HG03521 (cell line): ENCODE results near the gene PLPP3.
"Not testable (repeated sequence)": the region's sequence is repeated elsewhere in the genome, so short reads cannot be mapped to it uniquely, and the experiment has no call there.

ENCODE experiments used
- ATAC-seq: cut with Tn5 transposase; IDR thresholded peaks from one replicate; pipeline ENCODE4 v1.9.1; 2021; ENCODE audit warnings: mild to moderate bottlenecking, moderate library complexity; ENCODE audit not compliant: unreplicated experiment

Gene PLPP3

GRCh38 chr1:56578963-56579875, at the start of gene PLPP3:
Gene PLPP3 (minus strand): TSS chr1:56579563. CDS start chr1:56579016, 547 bp downstream.
- no peak for ATAC-seq

- no peak for ATAC-seq
Observed at GRCh38 chr1:56627636-56628039, 48.3 kb upstream of the PLPP3 start.

DNA sequence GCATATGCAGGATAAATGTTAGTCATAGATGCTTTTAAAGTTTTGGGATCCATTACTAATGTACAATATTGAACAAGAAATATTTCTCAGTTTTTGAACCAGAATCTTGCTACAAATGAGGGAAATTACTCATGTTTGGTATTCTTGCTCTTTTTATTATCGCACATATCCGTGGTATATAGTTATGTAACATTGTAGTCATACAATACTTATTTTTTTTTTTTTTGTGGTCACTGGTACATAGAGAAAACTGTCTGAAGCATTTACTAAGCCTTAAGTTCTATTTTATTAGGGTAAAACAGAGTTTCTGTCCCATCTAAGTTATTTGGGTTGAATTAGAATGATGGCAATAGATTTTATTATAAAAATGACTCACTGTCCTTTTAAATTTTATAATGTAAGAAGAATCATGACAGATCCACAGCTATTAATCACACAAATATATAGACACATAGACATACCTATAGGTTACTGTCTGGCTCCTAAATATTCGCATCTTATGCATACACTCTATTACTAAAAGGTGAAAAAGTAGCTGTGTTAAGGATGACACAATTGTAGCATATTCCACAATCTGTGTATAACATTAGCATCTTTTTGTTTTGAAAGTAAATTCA, 47.8 kb upstream of the PLPP3 start:
- no peak for ATAC-seq

- no peak for ATAC-seq
Observed at GRCh38 chr1:56626546-56626945, 47.2 kb upstream of the PLPP3 start.

DNA sequence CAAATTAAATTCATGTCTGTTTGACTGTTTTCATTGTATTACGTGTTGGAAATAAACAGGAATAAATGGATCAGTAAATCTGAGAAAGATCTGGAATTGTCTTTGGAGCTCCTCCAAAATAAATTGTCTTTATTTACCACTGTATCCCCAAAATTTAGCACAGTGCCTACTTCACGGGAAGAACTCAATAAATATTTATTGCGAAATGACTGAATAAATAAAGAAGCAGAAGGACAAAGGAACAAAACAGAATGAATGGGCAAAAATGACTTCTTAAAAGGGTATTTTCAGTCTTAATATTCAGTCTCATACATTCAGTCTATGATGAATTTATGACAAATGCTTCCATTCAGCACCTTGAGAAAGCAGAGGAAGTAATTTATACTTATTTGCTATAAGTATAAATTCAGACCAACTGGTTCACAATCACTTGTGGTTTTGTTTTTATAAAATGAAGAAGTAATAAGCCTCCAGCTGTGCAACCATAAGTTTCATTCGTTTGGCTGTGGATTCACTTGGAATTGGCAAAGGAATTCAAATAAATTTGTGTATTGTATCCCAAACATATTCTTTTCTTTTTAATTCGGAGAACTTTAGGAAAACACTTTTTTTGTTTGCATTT, 46.6 kb upstream of the PLPP3 start:
- no peak for ATAC-seq

- no peak for ATAC-seq
Observed at GRCh38 chr1:56617141-56617540, 37.8 kb upstream of the PLPP3 start.

DNA sequence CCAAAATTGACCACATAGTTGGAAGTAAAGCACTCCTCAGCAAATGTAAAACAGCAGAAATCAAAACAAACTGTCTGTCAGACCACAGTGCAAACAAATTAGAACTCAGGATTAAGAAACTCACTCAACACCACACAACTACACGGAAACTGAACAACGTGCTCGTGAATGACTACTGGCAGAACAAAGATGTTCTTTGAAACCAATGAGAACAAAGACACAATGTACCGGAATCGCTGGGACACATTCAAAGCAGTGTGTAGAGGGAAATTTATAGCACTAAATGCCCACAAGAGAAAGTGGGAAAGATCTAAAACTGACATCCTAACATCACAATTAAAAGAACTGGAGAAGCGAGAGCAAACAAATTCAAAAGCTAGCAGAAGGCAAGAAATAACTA, 31.4 kb upstream of the PLPP3 start:
- not testable (repeated sequence) for ATAC-seq

- ATAC-seq: not testable (repeated sequence)
Observed at GRCh38 chr1:56610097-56610496, 30.7 kb upstream of the PLPP3 start.

- ATAC-seq: not testable (repeated sequence)
Observed at GRCh38 chr1:56595397-56596191, 16.2 kb upstream of the PLPP3 start.

DNA sequence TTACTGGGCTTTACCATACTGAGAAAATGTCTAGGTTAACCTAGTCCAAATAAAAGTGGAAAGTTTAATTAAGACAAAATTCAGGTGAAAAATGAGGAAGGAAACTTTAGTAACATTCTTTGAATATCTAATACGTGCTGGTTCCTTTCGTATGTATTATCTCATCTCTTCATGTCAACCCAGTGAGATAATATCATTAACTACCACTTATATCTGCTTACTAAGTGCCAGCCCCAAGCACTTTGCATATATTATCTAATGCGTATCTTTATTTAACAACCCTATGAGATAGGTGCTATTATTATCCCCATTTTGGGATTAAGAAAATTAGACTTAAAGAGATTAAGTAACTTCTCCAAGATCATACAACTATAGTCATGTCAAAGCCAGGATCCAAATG, 12.5 kb upstream of the PLPP3 start:
- no peak for ATAC-seq

- ATAC-seq: no peak
Observed at GRCh38 chr1:56590520-56591011, 11.2 kb upstream of the PLPP3 start.

- ATAC-seq: no peak
Observed at GRCh38 chr1:56589369-56589768, 10.0 kb upstream of the PLPP3 start.

DNA sequence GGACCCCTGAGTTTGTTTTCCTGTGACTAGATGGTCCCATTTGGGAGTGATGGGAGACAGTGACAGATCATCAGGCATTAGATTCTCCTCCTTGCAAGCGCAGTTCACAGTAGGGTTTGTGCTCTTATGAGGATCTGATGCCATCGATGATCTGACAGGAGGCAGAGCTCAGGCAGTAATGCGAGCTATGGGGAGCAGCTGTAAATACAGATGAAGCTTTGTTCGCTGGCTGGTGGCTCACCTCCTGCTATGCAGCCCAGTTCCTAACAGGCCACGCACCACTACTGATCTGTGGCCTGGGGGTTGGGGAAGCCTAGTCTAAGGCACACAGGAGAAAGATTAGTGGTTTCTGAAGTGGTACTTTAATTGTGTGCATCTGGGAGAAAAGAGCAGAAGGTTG, 7.1 kb upstream of the PLPP3 start:
- ATAC-seq: no peak

DNA sequence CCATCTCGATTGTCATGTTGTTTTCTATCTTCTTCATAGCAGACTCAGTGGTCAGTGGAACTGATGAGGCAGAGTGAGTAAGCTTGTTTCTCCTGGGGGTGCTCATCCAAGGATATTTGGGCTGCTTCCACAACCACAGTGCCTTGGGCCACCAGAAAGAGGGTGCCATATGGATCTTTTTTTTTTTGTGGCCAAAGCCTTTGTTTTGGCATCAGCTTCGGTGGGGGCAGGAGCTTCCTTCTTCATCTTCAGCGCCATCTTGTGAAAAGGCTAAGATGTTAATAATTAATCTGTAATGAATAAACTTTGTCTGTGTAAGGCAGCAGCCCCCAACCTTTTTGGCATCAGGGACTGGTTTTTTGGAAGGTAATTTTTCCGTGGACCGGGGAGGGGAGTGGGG, 6.6 kb upstream of the PLPP3 start:
- no peak for ATAC-seq

DNA sequence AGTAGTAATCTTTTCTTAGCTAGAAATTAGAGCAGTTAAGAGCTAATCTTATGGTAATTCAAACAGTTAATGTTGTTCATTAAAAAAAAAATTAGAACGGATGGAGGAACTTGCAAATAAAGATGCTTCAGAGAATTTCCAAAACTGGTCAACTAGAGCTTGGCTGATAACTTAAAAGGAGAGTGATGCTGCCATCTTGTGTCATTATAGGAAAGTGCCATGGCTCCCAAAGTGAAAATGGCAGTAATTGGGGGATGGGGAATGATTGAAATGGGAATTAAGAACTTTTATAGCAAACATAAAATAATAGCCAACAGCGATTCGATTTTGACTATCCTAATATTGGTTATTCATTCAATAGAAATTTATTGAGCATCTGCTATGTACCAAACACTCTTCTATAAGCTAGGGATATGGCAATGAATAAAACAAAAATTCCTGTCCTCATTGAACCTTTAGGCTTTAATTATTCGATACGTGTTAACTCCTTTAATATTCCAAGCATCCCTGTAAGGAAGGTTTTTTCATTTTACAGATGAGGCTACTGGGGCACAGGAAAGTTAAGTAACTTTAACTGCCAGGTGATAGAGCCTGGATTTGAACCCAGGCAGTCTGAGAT, 5.7 kb upstream of the PLPP3 start:
- no peak for ATAC-seq

- no peak for ATAC-seq
Observed at GRCh38 chr1:56583957-56584468, 4.7 kb upstream of the PLPP3 start.

- ATAC-seq: no peak
Observed at GRCh38 chr1:56580771-56581170, 1.4 kb upstream of the PLPP3 start.

GRCh38 chr1:56578138-56578962, 1.0 kb downstream of the PLPP3 start:
- no peak for ATAC-seq

GRCh38 chr1:56577406-56578137, 1.8 kb downstream of the PLPP3 start:
- no peak for ATAC-seq
